GM19463 (cell line): ENCODE data around the gene GPR132.

Source experiments
- ATAC-seq: cut with Tn5 transposase; IDR thresholded peaks from one replicate; pipeline ENCODE4 v1.9.1; 2021; ENCODE audit warnings: mild to moderate bottlenecking, moderate library complexity; ENCODE audit not compliant: unreplicated experiment

Gene GPR132

GRCh38 chr14:105063056-105063455 lies 2.2 kb downstream of the GPR132 start:
- no peak for ATAC-seq

- no peak for ATAC-seq
Measured at GRCh38 chr14:105062048-105062433, 3.2 kb downstream of the GPR132 start.

GRCh38 chr14:105061428-105062047 lies 3.7 kb downstream of the GPR132 start:
- peak; percentile 39 for ATAC-seq

- ATAC-seq, result no peak
Measured at GRCh38 chr14:105060751-105061427, 4.3 kb downstream of the GPR132 start.

GRCh38 chr14:105059925-105060565 lies 5.2 kb downstream of the GPR132 start:
- ATAC-seq, result no peak

- no peak for ATAC-seq
Measured at GRCh38 chr14:105059035-105059924, 6.0 kb downstream of the GPR132 start.

GRCh38 chr14:105058521-105059034 lies 6.7 kb downstream of the GPR132 start:
- no peak for ATAC-seq

- ATAC-seq, result no peak
Measured at GRCh38 chr14:105056303-105056831, 8.9 kb downstream of the GPR132 start.

- ATAC-seq, result no peak
Measured at GRCh38 chr14:105055736-105056302, 9.4 kb downstream of the GPR132 start.

- no peak for ATAC-seq
Measured at GRCh38 chr14:105055334-105055733, 9.9 kb downstream of the GPR132 start.

GRCh38 chr14:105053996-105054395 lies 11.2 kb downstream of the GPR132 start:
- no peak for ATAC-seq

GRCh38 chr14:105053421-105053820 lies 11.8 kb downstream of the GPR132 start:
- no peak for ATAC-seq

GRCh38 chr14:105052110-105052458 lies 13.1 kb downstream of the GPR132 start:
- no peak for ATAC-seq

- ATAC-seq, result no peak
Measured at GRCh38 chr14:105051182-105052109, 13.8 kb downstream of the GPR132 start.

- ATAC-seq, result no peak
Measured at GRCh38 chr14:105050551-105050897, 14.7 kb downstream of the GPR132 start.

- ATAC-seq, result no peak
Measured at GRCh38 chr14:105049753-105050550, 15.3 kb downstream of the GPR132 start.

- no peak for ATAC-seq
Measured at GRCh38 chr14:105047283-105048016, 17.8 kb downstream of the GPR132 start.

GRCh38 chr14:105046891-105047282 lies 18.3 kb downstream of the GPR132 start:
- no peak for ATAC-seq
